Dermis blood vessel endothelial cell (primary cell): ENCODE data around the gene TAS2R60. TPM values are rescaled to one million over a fixed set of nuclear protein-coding genes. Genes with fewer than 3 reads are reported as not detected.
"Not testable (repeated sequence)": the region's sequence is repeated elsewhere in the genome, so short reads cannot be mapped to it uniquely, and the experiment has no call there.

Experiments used
- DNase-seq: peaks from one replicate; pipeline ENCODE4 v3.0.0; 2010
- total RNA-seq: library from RNA; depleted of rRNA; stranded (reverse); fragments of >200 nt; gene quantifications from 2 replicates; pipeline ENCODE4 v1.2.3, GENCODE V29; 2014

The TAS2R60 gene, protein sequence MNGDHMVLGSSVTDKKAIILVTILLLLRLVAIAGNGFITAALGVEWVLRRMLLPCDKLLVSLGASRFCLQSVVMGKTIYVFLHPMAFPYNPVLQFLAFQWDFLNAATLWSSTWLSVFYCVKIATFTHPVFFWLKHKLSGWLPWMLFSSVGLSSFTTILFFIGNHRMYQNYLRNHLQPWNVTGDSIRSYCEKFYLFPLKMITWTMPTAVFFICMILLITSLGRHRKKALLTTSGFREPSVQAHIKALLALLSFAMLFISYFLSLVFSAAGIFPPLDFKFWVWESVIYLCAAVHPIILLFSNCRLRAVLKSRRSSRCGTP
- not detected in 2 replicates for total RNA-seq

DNA sequence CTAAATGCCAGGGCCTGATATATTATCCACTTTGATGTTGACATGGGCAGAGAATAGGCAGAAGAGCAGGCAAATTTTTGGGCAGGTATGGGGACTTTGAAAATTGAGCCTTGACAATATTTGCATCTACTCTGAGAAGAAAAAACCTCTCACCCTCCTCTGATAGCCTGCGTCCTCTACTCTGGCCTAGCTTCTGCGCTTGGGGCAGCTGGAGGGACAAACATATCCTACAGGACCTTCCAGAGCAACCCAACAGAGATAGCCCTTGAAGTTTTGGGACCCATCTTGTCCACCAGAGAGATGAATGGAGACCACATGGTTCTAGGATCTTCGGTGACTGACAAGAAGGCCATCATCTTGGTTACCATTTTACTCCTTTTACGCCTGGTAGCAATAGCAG lies at the start of gene TAS2R60:
TAS2R60 (plus strand) TSS at position 301 of the 400 bp plus-strand sequence; CDS start at position 301, 0 bp downstream.
- no peak for DNase-seq

DNA sequence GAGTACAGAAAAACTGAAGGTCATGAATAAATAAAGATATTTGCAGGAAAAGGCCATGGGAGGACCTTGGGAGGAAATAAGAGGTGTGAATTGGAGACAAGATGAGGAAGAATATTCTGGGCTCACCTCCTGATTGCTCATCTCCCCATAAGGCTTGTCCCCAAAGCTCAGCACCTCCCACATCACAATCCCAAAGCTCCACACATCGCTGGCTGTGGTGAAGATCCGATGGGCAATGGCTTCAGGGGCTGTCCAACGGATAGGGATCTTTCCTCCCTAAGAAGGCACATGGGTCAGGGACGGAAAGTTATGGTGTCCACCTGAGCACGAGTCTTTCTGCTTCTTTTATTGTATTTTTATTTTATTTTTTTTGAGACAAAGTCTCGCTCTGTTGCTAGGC lies 49.2 kb upstream of the TAS2R60 start:
- peak; percentile 28 for DNase-seq

DNA sequence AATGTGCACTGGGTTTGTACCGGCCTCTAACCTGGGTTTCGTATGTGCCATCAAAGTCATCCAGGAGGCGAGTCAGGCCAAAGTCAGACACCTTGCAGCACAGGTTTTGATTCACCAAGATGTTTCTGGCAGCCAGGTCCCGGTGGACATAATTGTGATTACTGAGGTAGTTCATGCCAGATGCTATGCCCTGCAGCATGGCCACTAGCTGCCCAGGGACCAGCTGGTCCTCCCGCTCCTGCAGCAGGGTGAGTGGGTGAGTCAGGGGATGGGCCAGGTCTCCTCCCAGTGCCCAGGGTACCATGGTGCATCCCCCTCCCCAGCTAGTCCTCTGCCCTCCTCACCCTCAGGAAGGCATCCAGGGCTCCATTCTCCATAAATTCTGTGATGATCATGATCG lies 48.5 kb upstream of the TAS2R60 start:
- DNase-seq = peak; percentile 25

DNA sequence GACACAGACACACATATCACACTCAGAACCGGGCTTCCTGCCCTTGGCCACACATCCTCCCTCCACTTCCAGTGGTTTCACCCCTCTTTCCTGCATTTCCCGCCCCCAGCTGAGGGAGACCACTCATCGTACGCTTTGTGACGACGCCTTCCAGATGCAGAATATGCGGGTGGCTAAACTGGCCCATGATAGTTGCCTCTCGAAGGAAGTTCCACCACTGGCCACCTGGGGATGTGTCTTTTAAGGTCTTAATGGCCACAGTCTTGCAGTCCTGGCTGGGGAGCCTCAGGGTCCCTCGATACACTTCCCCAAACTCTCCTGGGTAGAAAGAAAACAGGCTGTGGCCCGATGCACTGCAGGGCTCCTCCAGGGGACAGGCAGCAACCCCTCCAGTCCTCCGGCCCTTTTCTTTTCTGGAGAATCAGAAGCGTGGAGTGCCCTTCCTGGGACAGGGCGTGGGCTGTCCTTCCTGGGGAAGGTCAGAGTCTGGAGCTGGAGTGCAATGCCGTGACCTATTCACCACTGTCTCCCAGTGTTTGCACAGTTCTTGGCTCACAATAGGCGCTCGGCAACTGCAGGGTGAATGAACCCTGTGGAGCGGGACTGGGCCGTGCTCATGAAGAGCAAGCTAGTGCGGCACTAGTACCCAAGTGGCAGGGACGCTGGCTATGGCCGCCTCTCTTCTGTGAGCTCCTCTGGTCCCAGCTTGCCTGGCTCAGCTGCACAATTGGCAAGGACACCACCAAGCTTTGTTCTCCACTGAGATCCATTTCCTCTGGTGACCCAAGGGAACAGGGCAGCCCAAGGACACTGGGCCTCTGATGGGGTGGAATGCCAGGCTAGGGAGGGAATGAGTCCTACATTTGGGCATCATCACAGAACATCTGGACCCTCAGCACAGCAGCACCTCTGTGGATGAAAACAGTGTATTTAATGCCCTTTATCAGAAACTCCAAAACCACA lies 47.8 kb upstream of the TAS2R60 start:
- peak; percentile 60 for DNase-seq

DNA sequence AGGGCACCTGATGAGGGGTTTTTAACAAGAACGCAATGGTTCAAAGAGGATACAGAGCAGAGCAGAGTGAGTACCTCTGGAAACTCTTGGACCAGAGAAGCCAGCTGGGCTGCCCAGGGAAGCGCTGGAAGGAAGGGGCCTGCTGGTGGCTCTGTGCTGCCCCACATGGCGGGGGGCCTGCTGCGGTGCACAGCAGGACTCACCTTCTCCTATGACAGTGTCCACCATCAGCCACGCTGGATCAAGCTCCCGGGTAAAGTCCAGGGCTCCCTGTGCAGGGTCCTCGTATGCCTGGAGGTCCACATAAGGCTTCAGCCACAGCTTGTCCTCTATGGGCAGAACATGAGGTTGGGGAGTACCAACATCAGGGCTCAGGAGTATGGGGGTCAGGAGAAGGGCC lies 47.1 kb upstream of the TAS2R60 start:
- no peak for DNase-seq

DNA sequence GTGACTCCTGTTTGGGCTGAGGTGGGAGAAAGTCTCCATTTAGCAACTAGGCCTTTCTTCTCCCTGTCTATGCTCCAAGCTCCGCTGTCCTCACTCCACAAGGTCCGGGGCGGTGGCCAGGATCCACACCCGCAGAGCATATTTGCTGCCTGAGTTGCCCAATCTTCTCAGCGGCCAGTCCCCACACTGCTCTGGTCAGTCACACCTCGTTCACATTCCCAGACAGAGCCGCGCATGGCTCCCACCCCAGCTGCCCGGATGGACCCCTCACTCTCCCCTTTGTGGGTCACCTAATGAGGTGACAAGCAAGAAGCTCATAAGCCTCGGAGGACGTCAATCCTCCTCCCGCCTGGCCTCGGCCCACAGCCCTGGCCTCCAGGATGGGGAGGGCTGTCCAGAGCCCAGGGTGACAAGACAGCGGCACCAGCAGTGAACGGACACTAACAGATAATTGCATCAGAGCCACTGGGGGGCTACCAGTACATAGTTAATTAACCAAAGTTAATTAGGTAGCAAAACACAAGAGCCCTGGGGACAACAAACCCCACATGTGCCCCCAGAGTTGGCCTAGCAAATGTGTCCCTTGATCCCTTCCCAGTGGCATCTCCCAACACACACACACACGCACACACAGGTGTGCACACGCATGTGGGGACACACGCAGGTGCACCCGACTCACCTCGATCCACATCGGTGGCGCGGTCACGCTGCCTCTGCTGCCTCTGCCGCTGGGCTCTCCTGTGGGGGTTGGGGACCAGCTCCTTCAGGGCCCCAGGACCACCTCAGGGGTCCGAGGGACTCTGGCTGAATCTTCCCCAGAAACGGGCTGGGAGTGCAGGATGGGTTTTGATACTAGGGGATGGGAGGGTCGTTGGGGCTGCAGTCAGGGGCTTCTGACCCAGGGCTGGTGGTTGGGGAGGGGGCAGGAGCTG lies 46.4 kb upstream of the TAS2R60 start:
- no peak for DNase-seq

DNA sequence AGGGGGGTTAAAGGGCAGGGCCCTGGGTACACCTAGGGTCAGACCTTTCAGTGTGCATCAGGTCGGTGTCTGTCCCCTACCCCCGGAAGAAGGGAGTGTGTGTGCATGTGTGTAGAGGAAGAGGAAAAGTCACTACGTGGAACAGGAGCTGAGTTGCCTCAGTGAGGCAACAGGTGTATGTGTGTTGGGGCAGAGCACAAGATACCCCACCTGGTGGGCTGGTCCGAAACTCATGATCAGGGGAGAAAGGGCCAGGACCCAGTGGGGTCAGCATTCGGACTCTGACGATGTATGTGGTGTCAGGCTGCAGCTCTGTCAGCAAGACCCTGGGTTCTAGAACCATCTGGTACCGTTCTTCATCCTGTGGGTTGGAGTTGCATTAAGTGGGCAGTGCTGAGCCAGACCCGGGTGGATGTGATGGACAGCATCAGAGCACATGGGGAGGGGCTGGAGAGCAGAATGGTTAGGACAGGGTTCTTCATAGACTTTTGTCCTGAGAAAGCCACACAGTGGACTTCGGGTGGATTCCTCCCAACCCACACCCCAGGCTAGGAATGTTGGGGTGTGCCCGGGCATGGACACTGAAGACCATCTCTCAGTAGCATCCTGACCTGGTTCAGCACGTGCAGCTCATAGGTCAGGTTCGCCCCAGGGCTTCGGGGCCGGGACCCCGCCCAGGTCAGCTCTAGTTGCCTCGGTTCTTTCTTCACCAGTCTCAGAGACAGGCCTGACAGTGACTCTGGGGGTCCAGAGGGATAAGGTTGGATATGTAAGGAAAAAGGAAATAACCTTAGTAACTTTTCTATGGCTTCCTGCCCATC lies 45.3 kb upstream of the TAS2R60 start:
- DNase-seq = no peak

DNA sequence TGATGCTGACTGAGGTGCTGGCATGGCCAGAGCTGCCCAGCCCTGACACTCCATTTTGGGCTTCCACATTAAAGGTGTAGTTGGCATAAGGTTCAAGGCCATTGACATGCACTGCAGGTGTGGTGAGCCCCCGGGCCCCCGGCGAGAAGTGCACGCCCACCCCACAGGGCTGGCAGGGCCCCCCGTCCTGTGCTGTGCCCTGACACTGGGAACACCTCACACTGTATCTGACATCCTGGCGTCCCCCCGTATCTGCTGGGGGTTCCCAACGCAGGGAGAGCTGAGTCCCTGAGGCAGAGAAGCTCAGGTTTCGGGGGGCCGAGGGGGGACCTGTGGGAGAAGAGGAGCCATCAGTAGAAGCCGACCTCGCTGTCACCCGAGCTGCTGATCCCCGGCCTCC lies 44.6 kb upstream of the TAS2R60 start:
- DNase-seq = no peak

DNA sequence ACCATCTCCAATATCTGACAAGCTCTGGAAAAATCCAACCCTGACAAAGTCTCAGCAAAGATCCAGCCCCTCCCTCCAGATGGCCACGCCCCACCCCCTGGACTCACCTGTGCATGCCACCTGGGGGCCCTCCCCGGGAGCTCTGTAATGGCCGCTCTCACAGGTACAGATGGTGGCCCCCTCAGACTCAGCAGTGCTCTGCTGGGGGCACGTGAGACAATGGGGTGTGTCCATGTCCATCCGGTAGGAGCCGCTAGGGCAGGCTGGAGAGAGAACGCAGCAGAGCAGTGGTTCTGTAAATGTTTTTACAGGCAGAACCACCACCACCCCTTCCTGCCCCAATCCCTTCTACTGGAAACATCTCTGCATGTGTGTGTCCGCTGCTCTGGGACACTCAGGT lies 44.1 kb upstream of the TAS2R60 start:
- DNase-seq = no peak

DNA sequence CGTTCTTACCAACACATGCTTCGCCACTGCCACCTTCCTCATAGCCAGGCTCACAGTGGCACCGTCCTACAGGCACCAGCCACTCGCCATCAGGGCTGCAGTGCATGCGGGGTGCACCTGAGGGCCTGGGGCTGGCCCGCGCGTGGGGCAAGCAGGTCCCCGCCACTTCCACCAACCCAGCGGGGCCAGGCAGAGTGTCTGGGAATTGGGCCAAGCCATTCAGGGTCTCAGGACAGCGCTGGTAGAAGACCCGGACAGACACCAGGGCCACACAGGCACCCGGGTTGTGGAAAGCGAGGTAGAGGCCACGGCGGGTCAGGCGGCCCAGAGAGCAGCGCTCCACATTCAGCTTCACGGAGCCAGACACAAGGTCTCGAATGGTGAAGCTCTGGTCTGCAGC lies 43.6 kb upstream of the TAS2R60 start:
- no peak for DNase-seq

DNA sequence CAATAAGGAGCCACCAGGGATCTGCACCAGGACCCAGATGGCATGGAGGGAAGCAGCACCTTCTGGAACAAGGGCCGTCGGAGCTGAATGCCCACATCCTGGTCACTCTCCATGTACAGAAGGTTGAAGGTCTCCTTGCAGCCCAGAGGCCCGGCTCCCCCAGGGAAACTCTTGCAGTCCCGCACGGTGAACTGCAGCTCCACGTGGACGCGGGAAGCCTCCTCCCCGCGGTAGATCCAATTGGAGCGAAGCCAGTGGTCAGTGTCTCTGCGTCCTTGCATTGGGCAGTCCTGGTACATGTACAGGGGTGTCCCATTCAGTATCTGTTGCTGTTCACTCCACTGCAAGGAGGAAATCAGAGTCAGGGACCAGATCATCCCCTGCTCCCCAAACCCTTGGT lies 42.0 kb upstream of the TAS2R60 start:
- no peak for DNase-seq

DNA sequence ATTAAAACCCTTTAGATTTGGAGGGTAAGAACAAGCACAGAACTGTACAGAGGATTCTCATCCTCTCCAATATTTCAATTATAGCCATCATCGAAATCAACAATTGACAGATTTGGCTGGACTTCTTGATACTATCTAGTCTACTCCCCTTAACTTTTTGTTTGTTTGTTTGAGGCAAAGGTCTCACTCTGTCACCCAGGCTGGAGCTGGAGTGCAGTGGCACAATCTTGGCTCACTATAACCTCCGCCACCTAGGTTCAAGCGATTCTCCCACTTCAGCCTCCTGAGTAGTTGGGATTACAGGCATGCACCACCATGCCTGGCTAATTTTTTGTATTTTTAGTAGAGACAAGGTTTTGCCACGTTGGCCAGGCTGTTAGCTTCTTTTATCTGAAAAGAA lies 41.0 kb upstream of the TAS2R60 start:
- not testable (repeated sequence) for DNase-seq

DNA sequence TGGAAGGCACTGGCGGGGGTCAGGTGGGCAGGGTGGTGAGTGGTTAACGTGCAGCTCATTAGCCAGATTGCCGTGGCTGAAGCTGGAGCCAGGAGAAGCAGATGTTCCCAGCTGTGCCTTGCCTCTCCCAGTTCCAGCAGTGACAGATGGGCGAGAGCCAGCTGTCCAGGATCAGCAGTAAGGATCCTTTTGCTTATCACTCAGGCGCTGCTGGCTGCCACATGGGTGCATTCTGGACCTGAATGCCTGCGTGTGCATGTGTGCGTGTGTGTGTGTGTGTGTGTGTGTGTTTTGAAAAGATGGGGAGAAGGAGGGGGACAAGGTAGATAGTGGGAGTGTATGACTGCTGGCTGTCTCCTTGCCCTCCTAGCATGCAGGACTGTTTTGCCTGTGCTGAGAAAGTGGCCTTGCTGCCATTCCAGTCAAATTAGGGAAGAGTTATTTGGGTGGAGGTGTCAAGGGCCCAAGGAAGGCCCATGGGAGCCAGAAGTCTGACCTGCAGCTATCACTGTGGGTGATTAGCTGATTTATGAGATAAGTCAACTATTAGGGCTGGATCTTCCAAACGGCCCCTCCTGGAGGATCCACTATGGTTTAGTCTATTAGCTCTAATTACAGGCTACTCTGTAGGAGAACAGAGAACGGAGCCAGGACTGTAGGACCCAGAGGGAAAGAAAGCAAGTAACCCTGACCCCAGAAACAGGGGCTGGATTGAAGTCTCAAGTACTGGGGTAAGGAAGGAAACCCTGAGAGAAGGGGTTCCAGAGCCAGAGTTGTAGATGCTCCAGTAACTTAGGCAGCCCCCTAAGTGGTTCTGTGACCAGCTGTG lies 37.9 kb upstream of the TAS2R60 start:
- no peak for DNase-seq

DNA sequence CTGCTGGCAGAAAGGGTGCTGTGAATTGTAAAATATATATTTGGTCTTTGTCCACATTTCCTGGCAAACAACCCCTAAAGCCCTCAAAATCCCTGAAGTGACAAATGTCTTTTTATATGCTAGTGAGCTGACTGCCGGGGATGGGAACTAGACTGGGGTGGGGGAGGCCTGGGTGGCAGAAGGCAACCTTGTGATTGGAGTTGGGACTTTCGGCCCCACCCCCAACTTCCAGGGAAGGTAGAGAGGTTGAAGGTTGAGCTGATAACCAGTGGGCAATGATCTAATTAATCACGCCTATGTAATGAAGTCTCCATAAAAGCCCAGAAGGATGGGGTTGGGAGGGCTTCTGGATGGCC lies 37.3 kb upstream of the TAS2R60 start:
- DNase-seq = no peak

DNA sequence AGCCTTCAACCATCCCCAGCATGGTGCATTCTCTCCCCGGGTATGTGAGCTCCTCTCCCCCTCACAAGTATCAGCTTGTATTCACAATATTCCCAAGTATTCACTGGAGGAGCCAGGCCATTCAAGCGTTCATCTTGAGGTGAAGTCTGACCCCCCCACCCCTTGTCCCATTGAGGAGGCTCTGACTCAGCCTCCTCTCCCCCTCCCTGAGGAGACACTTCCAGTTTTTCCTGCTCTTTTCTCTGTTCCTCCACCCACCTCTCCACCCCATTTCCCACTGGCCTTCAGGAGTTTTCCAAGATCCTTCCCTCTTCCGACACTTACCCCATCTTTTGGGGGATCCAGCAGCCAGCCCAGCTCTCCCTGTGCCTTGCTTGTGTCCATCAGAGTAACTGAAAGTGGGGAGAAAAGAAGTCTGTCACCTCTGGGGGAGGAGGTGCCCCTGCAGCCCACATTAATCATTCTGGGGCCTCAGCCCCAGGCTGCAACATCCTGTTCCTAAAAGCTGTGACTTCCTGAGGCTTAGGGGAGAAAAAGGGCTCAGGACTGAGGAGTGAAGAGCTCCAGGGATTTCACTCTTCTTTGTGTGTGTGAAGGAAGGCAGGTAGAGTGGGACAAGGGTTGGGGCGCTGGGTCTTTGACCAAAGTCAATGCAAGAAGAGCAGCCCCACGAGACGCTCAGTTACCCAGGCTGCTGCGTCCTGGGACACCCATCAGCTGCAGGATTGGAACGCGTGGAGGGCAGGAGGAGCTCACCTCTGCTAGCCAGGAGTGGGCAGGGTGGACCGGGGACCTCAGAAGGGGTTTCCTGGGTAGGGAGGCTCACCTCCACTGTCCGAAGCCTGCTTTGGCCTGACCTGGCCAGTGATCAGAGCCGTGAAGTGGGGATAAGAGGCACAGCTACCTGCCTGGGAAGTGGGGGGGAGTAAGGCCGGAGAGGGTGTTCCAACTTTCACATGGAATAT lies 35.7 kb upstream of the TAS2R60 start:
- DNase-seq = no peak

DNA sequence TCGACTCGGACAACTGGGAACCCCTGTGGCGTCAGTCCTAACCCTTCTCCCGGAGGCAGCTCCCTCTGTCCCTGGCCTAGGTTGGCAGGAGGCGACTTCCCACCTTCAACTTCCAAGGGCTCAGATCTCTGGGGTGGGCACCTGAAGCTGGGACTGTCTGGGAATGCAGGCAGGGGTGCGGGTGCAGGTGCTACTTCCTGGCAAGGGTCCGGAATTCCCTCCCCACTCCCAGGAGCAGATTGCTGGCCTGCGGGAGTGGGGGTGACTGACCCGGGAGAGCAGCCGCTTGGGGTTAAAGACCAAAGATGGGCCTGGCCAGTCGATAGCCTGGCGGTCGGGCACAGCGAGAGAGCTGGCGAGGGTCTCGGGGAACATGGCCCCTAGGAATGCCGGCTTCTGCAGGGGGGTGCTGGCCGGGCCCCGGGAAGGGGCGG lies 35.0 kb upstream of the TAS2R60 start:
- DNase-seq = no peak

DNA sequence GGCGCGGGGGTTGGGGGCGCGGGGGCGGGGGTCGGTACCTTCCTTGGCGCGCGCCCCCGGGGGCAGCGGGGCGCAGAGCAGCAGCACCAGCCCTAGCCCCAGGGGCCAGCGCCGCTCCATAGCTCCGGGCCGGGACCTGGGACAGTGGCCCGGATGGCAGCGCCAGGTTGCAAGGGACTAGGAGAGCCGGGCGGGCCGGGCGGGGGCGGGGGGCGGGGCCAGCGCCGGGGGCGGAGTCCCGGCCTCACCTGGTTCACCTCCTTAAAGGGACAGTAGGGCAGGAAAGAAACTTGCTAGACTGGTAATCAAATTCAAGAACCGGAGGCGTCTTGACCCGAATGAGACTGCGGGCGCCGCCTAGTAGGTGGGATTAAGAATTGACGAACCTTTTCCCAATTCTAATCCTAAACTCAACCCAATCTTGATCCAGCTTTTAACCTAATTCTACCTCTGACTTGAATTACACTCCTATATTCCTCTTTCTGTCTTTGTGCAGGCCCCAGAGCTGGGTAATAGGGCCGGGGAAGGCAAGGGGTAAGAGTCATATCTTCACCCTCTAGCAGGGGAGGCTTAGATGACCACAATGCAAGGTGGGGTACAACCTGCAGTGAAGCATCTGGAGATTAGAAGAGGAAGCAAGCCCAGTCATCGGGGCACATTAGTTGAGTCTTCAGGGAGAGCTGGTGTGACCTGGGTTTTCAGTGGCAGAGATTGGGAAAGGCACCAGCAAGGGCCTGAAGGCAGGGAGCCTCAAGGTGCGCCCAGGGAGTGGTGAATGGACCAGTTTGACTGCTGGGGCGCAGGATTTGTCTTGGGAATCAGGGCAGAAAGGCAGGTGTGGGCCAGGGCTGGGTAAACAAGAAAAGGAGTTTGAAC lies 34.3 kb upstream of the TAS2R60 start, which contains the start of gene EPHA1:
EPHA1 (minus strand) TSS at position 171 of the 876 bp plus-strand sequence; CDS start at position 120, 51 bp downstream.
- peak; percentile 42 for DNase-seq

DNA sequence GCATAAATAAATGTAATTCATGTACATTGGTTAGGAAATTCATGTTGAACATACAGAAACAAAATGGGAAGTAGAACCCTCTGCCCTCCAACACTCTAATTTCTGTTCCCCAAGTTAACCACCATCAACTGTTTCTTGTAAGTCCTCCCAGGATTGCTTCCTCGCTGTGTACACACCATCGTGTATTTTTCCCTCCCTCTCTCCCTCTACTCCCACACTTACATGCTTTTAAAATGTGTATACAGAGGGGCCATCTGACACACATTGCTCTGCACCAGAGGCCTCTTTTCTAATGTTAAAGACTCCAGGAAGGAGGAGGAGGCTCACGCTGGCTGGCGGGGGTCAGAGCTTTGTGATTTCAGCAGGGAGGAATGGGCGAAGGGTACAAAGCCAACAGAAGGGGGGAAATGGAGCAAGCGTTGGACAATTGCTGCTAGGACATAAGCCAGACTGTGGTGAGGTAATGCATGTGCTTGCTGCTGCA lies 32.7 kb upstream of the TAS2R60 start:
- no peak for DNase-seq
